ENCODE measurements around the gene CARMIL1. TPM values are rescaled to one million over a fixed set of nuclear protein-coding genes. Genes with fewer than 3 reads are reported as not detected.

The CARMIL1 gene
- total and polyA plus RNA-seq, 10 of the 15 experiments (the other 5 are each of a cell fraction or from before 2014, with no cell fraction given) = 6.4 to 18.1 (median 10.3) TPM

GRCh38 chr6:25608558-25609174, 329.5 kb downstream of the CARMIL1 start (continued):
- TF ChIP-seq, protein P1, sequence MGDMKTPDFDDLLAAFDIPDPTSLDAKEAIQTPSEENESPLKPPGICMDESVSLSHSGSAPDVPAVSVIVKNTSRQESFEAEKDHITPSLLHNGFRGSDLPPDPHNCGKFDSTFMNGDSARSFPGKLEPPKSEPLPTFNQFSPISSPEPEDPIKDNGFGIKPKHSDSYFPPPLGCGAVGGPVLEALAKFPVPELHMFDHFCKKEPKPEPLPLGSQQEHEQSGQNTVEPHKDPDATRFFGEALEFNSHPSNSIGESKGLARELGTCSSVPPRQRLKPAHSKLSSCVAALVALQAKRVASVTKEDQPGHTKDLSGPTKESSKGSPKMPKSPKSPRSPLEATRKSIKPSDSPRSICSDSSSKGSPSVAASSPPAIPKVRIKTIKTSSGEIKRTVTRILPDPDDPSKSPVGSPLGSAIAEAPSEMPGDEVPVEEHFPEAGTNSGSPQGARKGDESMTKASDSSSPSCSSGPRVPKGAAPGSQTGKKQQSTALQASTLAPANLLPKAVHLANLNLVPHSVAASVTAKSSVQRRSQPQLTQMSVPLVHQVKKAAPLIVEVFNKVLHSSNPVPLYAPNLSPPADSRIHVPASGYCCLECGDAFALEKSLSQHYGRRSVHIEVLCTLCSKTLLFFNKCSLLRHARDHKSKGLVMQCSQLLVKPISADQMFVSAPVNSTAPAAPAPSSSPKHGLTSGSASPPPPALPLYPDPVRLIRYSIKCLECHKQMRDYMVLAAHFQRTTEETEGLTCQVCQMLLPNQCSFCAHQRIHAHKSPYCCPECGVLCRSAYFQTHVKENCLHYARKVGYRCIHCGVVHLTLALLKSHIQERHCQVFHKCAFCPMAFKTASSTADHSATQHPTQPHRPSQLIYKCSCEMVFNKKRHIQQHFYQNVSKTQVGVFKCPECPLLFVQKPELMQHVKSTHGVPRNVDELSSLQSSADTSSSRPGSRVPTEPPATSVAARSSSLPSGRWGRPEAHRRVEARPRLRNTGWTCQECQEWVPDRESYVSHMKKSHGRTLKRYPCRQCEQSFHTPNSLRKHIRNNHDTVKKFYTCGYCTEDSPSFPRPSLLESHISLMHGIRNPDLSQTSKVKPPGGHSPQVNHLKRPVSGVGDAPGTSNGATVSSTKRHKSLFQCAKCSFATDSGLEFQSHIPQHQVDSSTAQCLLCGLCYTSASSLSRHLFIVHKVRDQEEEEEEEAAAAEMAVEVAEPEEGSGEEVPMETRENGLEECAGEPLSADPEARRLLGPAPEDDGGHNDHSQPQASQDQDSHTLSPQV (IDR thresholded peaks at IDR 0.05) = no peak
- TF ChIP-seq CBX5 (IDR thresholded peaks at IDR 0.05; ENCODE audit: low read depth) = no peak
- TF ChIP-seq, protein P2, sequence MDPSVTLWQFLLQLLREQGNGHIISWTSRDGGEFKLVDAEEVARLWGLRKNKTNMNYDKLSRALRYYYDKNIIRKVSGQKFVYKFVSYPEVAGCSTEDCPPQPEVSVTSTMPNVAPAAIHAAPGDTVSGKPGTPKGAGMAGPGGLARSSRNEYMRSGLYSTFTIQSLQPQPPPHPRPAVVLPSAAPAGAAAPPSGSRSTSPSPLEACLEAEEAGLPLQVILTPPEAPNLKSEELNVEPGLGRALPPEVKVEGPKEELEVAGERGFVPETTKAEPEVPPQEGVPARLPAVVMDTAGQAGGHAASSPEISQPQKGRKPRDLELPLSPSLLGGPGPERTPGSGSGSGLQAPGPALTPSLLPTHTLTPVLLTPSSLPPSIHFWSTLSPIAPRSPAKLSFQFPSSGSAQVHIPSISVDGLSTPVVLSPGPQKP (IDR thresholded peaks at IDR 0.05; ENCODE audit: low read depth, low read length) = no peak
- no peak for TF ChIP-seq NR2F1 (conservative IDR thresholded peaks at IDR 0.05)
- no peak for TF ChIP-seq MEF2A (IDR thresholded peaks at IDR 0.05; ENCODE audit: insufficient read depth, low read depth, low read length)
- TF ChIP-seq SIN3A (IDR thresholded peaks at IDR 0.05; ENCODE audit: low read depth, low read length) = no peak

DNA sequence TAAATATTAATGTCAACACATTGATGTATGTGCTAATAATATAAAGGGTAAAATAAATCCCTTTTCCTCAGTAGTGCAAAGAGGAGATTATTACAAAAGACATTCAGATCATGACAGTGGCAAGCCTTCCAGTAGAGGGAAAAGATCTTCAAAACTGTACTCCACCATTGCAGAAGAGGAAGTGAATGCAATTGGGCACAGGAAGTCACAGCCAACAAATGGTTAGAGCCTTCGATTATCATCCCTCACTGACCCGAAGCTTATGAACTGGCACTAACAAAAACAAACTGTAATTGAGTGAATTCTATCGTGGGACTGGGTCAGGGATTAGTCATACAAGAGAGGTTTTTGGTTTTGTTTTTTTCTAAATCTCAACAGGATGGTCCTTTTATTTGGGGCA, 333.5 kb downstream of the CARMIL1 start:
- no peak for FAIRE-seq
- RAD21 ChIA-PET (ENCODE audit: unreplicated experiment) = no interaction called here
- H3K79me2 ChIP-seq (ENCODE audit: control insufficient read depth, insufficient read depth, low read length) = no peaks in the 10 kb centered on the region
- H3K9ac ChIP-seq (ENCODE audit: control insufficient read depth, insufficient read depth, low read length) = no peak overlapping the region
- CTCF ChIA-PET = interaction anchor here (0.7 to 1.4 kb wide), 2 partner anchors 106 to 107 kb away, joined by 3 read pairs; no protein-coding TSS in a partner anchor
- H3K27me3 ChIP-seq (replicated peaks in 1 of 2; ENCODE audit: control insufficient read depth in 2 of 2, insufficient read depth in 2 of 2, low read length in 1 of 2) = no peaks in the 10 kb centered on the region
- no peak for DNase-seq (ENCODE audit: low read depth, low spot score)
- SMC1A ChIA-PET (ENCODE audit: uncharacterized antibody, unreplicated experiment) = interaction anchor here (1.3 kb wide), 1 partner anchor 13 kb away, joined by 5 read pairs; no protein-coding TSS in a partner anchor
- H4K20me1 ChIP-seq (ENCODE audit: control insufficient read depth, insufficient read depth) = no peaks in the 10 kb centered on the region
- no peaks in the 10 kb centered on the region for H3K36me3 ChIP-seq (ENCODE audit: control insufficient read depth in 2 of 2, insufficient read depth in 2 of 2, low read length in 1 of 2)
- H3K9me3 ChIP-seq (replicated peaks; ENCODE audit: control insufficient read depth, insufficient read depth, low read length) = no peaks in the 10 kb centered on the region
- intact Hi-C loops (cut with micrococcal nuclease; ENCODE audit: unreplicated experiment) = no loop called here
- no peak overlapping the region for H2AFZ ChIP-seq (ENCODE audit: control insufficient read depth, low read depth, low read length)
- no TSS peak for BruUV-seq (replicated peaks)
- in situ Hi-C loops (cut with MboI) = no loop called here
- WGBS (ENCODE audit: insufficient coverage, insufficient replicate concordance, low lambda C conversion rate, missing lambda C conversion rate) = 3% methylated on average over 3 of the region's 3 CpGs
- POLR2A ChIA-PET = no interaction called here
- H3K4me3 ChIP-seq = no peak overlapping the region
- peak; percentile 65; the same call in 1 of the 2 replicates for TF ChIP-seq SPI1 (IDR thresholded peaks at IDR 0.05; ENCODE audit: borderline replicate concordance, insufficient read depth, low read depth, low read length)
- TF ChIP-seq MEF2B (IDR thresholded peaks at IDR 0.05; ENCODE audit: partially characterized antibody, poor library complexity, severe bottlenecking) = no peak
- no peak for TF ChIP-seq MYC (IDR thresholded peaks at IDR 0.05; ENCODE audit: insufficient read depth, insufficient read length, insufficient replicate concordance, low read length, severe bottlenecking)
- no peak for TF ChIP-seq TCF12 (IDR thresholded peaks at IDR 0.05; ENCODE audit: low read depth, low read length)
- no peak for TF ChIP-seq SMC3 (IDR thresholded peaks at IDR 0.05; ENCODE audit: borderline replicate concordance, low read length)
- TF ChIP-seq ZNF24 (IDR thresholded peaks at IDR 0.05) = no peak
- no peak for TF ChIP-seq STAT3 (IDR thresholded peaks at IDR 0.05; ENCODE audit: low read depth, low read length)
- H3K4me1 ChIP-seq (ENCODE audit: control insufficient read depth, insufficient read depth, low read length) = no peaks in the 10 kb centered on the region
- ATAC-seq = peak; percentile 67
- H3K27ac ChIP-seq (ENCODE audit: control insufficient read depth, insufficient read depth) = no peak overlapping the region
- no peak overlapping the region for H3K4me2 ChIP-seq (ENCODE audit: control insufficient read depth, insufficient read depth)
